Activated naive CD8-positive, alpha-beta T cell treated with anti-CD3 and anti-CD28 coated beads for 36 hours (primary cell): ENCODE measurements around the gene ABCB6. TPM values are rescaled to one million over a fixed set of nuclear protein-coding genes. Genes with fewer than 3 reads are reported as not detected.
A peak's percentile ranks its signal among the peaks of the same experiment; 100 is the strongest.
"Not testable (repeated sequence)": the region's sequence is repeated elsewhere in the genome, so short reads cannot be mapped to it uniquely, and the experiment has no call there.

Experiments used
- DNase-seq: peaks from one replicate; pipeline ENCODE4 v3.0.0; 2021
- H3K27ac Mint-ChIP-seq: one replicate; pipeline ENCODE4 v1.8.0; 2022; ENCODE audit warnings: mild to moderate bottlenecking, moderate library complexity, mixed read lengths
- H3K27me3 Mint-ChIP-seq: one replicate; pipeline ENCODE4 v1.8.0; 2022; ENCODE audit warnings: mild to moderate bottlenecking, mixed read lengths
- H3K36me3 Mint-ChIP-seq: one replicate; pipeline ENCODE4 v1.8.0; 2021; ENCODE audit warnings: mild to moderate bottlenecking, mixed read lengths
- H3K4me1 Mint-ChIP-seq: one replicate; pipeline ENCODE4 v1.8.0; 2021; ENCODE audit warnings: mixed read lengths
- H3K4me3 Mint-ChIP-seq: one replicate; pipeline ENCODE4 v1.8.0; 2022; ENCODE audit warnings: mild to moderate bottlenecking, moderate library complexity, mixed read lengths
- H3K9me3 Mint-ChIP-seq: one replicate; pipeline ENCODE4 v1.8.0; 2022; ENCODE audit warnings: mixed read lengths
- total RNA-seq, 2 experiments: library from RNA; stranded (reverse); gene quantifications; one replicate each; pipeline ENCODE4 v1.2.3, GENCODE V29; 2021

Gene ABCB6
- 10 to 100 TPM; 20.4 to 21.3 TPM for total RNA-seq

GRCh38 chr2:219218732-219219701 lies at the start of gene ABCB6:
ABCB6 (minus strand) TSS chr2:219218958; CDS start chr2:219218673, 285 bp downstream.
- no peaks in the 10 kb centered on the region for H3K27me3 Mint-ChIP-seq
- H3K9me3 Mint-ChIP-seq = no peaks in the 10 kb centered on the region
- peak within 1 kb of the TSS; percentile 87 for H3K4me3 Mint-ChIP-seq
- H3K27ac Mint-ChIP-seq = peak within 1 kb of the TSS; percentile 82
- peaks cover 28% of the 10 kb centered on the region for H3K36me3 Mint-ChIP-seq
- H3K4me1 Mint-ChIP-seq = peaks cover 21% of the 10 kb centered on the region
- peak; percentile 90 for DNase-seq

- Mint-ChIP-seq H3K9me3 (no peaks in the 10 kb centered on the region), H3K4me3 (no peak overlapping the region), H3K27ac (no peak overlapping the region), H3K4me1 (peaks cover 2% of the 10 kb centered on the region), H3K36me3 (no peaks in the 10 kb centered on the region), H3K27me3 (no peaks in the 10 kb centered on the region)
- no peak for DNase-seq
Measured at GRCh38 chr2:219268294-219268693, 49.5 kb upstream of the ABCB6 start.

GRCh38 chr2:219266886-219267285 lies 48.1 kb upstream of the ABCB6 start:
- Mint-ChIP-seq H3K9me3 (no peaks in the 10 kb centered on the region), H3K4me3 (no peak overlapping the region), H3K4me1 (no peaks in the 10 kb centered on the region), H3K27ac (no peak overlapping the region), H3K27me3 (no peaks in the 10 kb centered on the region), H3K36me3 (no peaks in the 10 kb centered on the region)
- DNase-seq = no peak

- H3K27me3 Mint-ChIP-seq = no peaks in the 10 kb centered on the region
- H3K4me1 Mint-ChIP-seq = peaks cover under 1% of the 10 kb centered on the region
- DNase-seq = no peak
- no peaks in the 10 kb centered on the region for H3K36me3 Mint-ChIP-seq
- no peak overlapping the region for H3K27ac Mint-ChIP-seq
- no peaks in the 10 kb centered on the region for H3K9me3 Mint-ChIP-seq
- no peak overlapping the region for H3K4me3 Mint-ChIP-seq
Measured at GRCh38 chr2:219266232-219266631, 47.5 kb upstream of the ABCB6 start.

- no peak for DNase-seq
- Mint-ChIP-seq H3K27me3 (peaks cover 2% of the 10 kb centered on the region), H3K4me3 (no peak overlapping the region), H3K27ac (no peak overlapping the region), H3K4me1 (peaks cover 5% of the 10 kb centered on the region), H3K36me3 (no peaks in the 10 kb centered on the region), H3K9me3 (no peaks in the 10 kb centered on the region)
Measured at GRCh38 chr2:219261024-219261855, 42.5 kb upstream of the ABCB6 start.

GRCh38 chr2:219258942-219259341 lies 40.2 kb upstream of the ABCB6 start:
- H3K4me3 Mint-ChIP-seq, H3K36me3 Mint-ChIP-seq, DNase-seq, H3K27ac Mint-ChIP-seq, H3K27me3 Mint-ChIP-seq, H3K9me3 Mint-ChIP-seq: not testable (repeated sequence)
- H3K4me1 Mint-ChIP-seq = peaks cover 14% of the 10 kb centered on the region

GRCh38 chr2:219254590-219255201 lies 35.9 kb upstream of the ABCB6 start:
- H3K36me3 Mint-ChIP-seq = peaks cover 26% of the 10 kb centered on the region
- peaks cover 36% of the 10 kb centered on the region for H3K4me1 Mint-ChIP-seq
- peak overlapping the region; percentile 97 for H3K4me3 Mint-ChIP-seq
- no peaks in the 10 kb centered on the region for H3K9me3 Mint-ChIP-seq
- H3K27ac Mint-ChIP-seq = peak overlapping the region; percentile 95
- DNase-seq = peak; percentile 42
- H3K27me3 Mint-ChIP-seq = no peaks in the 10 kb centered on the region

- H3K27ac Mint-ChIP-seq = peak within 1 kb of the TSS; percentile 95
- no peaks in the 10 kb centered on the region for H3K27me3 Mint-ChIP-seq
- H3K9me3 Mint-ChIP-seq = no peaks in the 10 kb centered on the region
- H3K36me3 Mint-ChIP-seq = peaks cover 29% of the 10 kb centered on the region
- peak; percentile 90 for DNase-seq
- H3K4me3 Mint-ChIP-seq = peak within 1 kb of the TSS; percentile 97
- peaks cover 43% of the 10 kb centered on the region for H3K4me1 Mint-ChIP-seq
Measured at GRCh38 chr2:219253753-219254589, 35.2 kb upstream of the ABCB6 start, which contains the start of gene TUBA4A. TUBA4A (minus strand) TSS chr2:219253918; CDS start chr2:219253858, 60 bp downstream.

GRCh38 chr2:219252900-219253752 lies 34.4 kb upstream of the ABCB6 start, which contains the start of gene TUBA4B:
TUBA4B (plus strand) TSS chr2:219253243; CDS start chr2:219253408, 165 bp downstream.
- Mint-ChIP-seq H3K36me3 (peaks cover 38% of the 10 kb centered on the region), H3K4me1 (peaks cover 52% of the 10 kb centered on the region), H3K27ac (peak within 1 kb of the TSS; percentile 95), H3K4me3 (peak within 1 kb of the TSS; percentile 97), H3K27me3 (no peaks in the 10 kb centered on the region), H3K9me3 (no peaks in the 10 kb centered on the region)
- DNase-seq = peak; percentile 66

- Mint-ChIP-seq H3K36me3 (peaks cover 41% of the 10 kb centered on the region), H3K9me3 (no peaks in the 10 kb centered on the region), H3K27me3 (no peaks in the 10 kb centered on the region), H3K4me1 (peaks cover 57% of the 10 kb centered on the region), H3K27ac (peak overlapping the region; percentile 94), H3K4me3 (peak overlapping the region; percentile 97)
- DNase-seq = no peak
Measured at GRCh38 chr2:219252570-219252899, 33.8 kb upstream of the ABCB6 start.

- peaks cover 46% of the 10 kb centered on the region for H3K36me3 Mint-ChIP-seq
- no peaks in the 10 kb centered on the region for H3K9me3 Mint-ChIP-seq
- H3K4me1 Mint-ChIP-seq = peaks cover 62% of the 10 kb centered on the region
- H3K4me3 Mint-ChIP-seq = peak overlapping the region; percentile 97
- H3K27me3 Mint-ChIP-seq = no peaks in the 10 kb centered on the region
- peak; percentile 33 for DNase-seq
- H3K27ac Mint-ChIP-seq = peak overlapping the region; percentile 94
Measured at GRCh38 chr2:219252084-219252483, 33.3 kb upstream of the ABCB6 start.

GRCh38 chr2:219251656-219252055 lies 32.9 kb upstream of the ABCB6 start:
- Mint-ChIP-seq H3K4me1 (peaks cover 66% of the 10 kb centered on the region), H3K27ac (peak overlapping the region; percentile 94), H3K27me3 (no peaks in the 10 kb centered on the region), H3K9me3 (no peaks in the 10 kb centered on the region), H3K4me3 (peak overlapping the region; percentile 97), H3K36me3 (peaks cover 50% of the 10 kb centered on the region)
- no peak for DNase-seq

GRCh38 chr2:219250049-219250781 lies 31.5 kb upstream of the ABCB6 start:
- Mint-ChIP-seq H3K4me1 (peaks cover 67% of the 10 kb centered on the region), H3K27ac (peak overlapping the region; percentile 76), H3K4me3 (peak overlapping the region; percentile 64), H3K9me3 (no peaks in the 10 kb centered on the region), H3K27me3 (no peaks in the 10 kb centered on the region), H3K36me3 (peaks cover 54% of the 10 kb centered on the region)
- DNase-seq = no peak
